H1 (cell line): Measurements from ENCODE around the gene PRRC1. TPM values are rescaled to one million over a fixed set of nuclear protein-coding genes. Genes with fewer than 3 reads are reported as not detected.

Experiments
- CTCF ChIA-PET: fragments of 300-600 bp; sonication (Branson Sonifier 250); formaldehyde crosslinking; loops from one replicate; lab custom pipeline; 2021; ENCODE audit not compliant: partially characterized antibody; lab: Charles Lee
- POLR2A ChIA-PET: fragments of 300-600 bp; sonication (Branson Sonifier 250); formaldehyde crosslinking; loops from one replicate; lab custom pipeline; 2021; ENCODE audit warnings: inconsistent platforms; ENCODE audit not compliant: partially characterized antibody; lab: Charles Lee
- DNase-seq, 2 experiments: peaks; one replicate each; pipeline versions ENCODE4 v3.0.0 to v3.0.0-alpha.2; 2010 to 2022; ENCODE audit warnings: low spot score in 2 of 2, low read depth in 1 of 2, mixed read lengths in 1 of 2
- FAIRE-seq: peaks from 2 replicates; lab custom pipeline; 2011; peaks lifted over from hg19 to GRCh38; lab: Jason Lieb, UNC
- H2AFZ ChIP-seq: 2 replicates; pipeline ENCODE4 v1.8.1; 2012; ENCODE audit warnings: low read length, inconsistent platforms
- H2AK5ac ChIP-seq: 2 replicates; pipeline ENCODE4 v1.6.1; 2013; ENCODE audit warnings: low read depth, low read length
- H2BK120ac ChIP-seq: replicated peaks from 2 replicates; pipeline ENCODE3; 2013; ENCODE audit warnings: low read depth, low read length, inconsistent platforms
- H2BK12ac ChIP-seq: 2 replicates; pipeline ENCODE4 v1.6.1; 2013; ENCODE audit warnings: low read depth, low read length
- H2BK15ac ChIP-seq: 2 replicates; pipeline ENCODE4 v1.6.1; 2013; ENCODE audit warnings: low read length
- H2BK20ac ChIP-seq: 2 replicates; pipeline ENCODE4 v1.6.1; 2013; ENCODE audit warnings: low read length
- H2BK5ac ChIP-seq: 2 replicates; pipeline ENCODE4 v1.6.1; 2013; ENCODE audit warnings: low read depth, low read length
- H3K14ac ChIP-seq: 2 replicates; pipeline ENCODE4 v1.6.1; 2013; ENCODE audit warnings: inconsistent platforms; ENCODE audit not compliant: insufficient read length
- H3K18ac ChIP-seq: 2 replicates; pipeline ENCODE4 v1.6.1; 2013; ENCODE audit warnings: low read length; ENCODE audit errors: extremely low read depth
- H3K23ac ChIP-seq: 2 replicates; pipeline ENCODE4 v1.6.1; 2013; ENCODE audit warnings: inconsistent platforms; ENCODE audit not compliant: insufficient read length
- H3K23me2 ChIP-seq: 2 replicates; pipeline ENCODE4 v1.6.1; 2013; ENCODE audit warnings: low read depth, low read length
- H3K27ac ChIP-seq: 2 replicates; pipeline ENCODE4 v1.6.1; 2011; ENCODE audit warnings: low read depth, low read length, inconsistent platforms
- H3K27me3 ChIP-seq, 4 experiments: replicated peaks in 1 of 4; 1 replicate in 1 of 4; 2 replicates in 3 of 4; pipeline versions ENCODE4 v1.6.1 to v1.8.1; 2011 to 2013; ENCODE audit warnings: low read length in 3 of 4, mild to moderate bottlenecking in 3 of 4, inconsistent platforms in 2 of 4, mixed read lengths in 2 of 4, moderate library complexity in 1 of 4; ENCODE audit not compliant: control insufficient read depth in 3 of 4, insufficient read depth in 3 of 4; ENCODE audit errors: extremely low read depth in 1 of 4
- H3K36me3 ChIP-seq, 4 experiments: 2 replicates each; pipeline versions ENCODE4 v1.6.1 to v1.8.1; 2011 to 2013; ENCODE audit warnings: mild to moderate bottlenecking in 4 of 4, low read length in 3 of 4, moderate library complexity in 2 of 4, control low read depth in 1 of 4, inconsistent platforms in 1 of 4; ENCODE audit not compliant: insufficient read depth in 4 of 4, control insufficient read depth in 2 of 4
- H3K4ac ChIP-seq: replicated peaks from 2 replicates; pipeline ENCODE3; 2013; ENCODE audit warnings: low read length, low read depth, mixed read lengths, inconsistent platforms; ENCODE audit not compliant: insufficient read length
- H3K4me1 ChIP-seq, 4 experiments: replicated peaks in 1 of 4; 1 replicate in 1 of 4; 2 replicates in 3 of 4; pipeline versions ENCODE4 v1.6.1 to v1.8.1; 2011 to 2013; ENCODE audit warnings: low read length in 3 of 4, inconsistent platforms in 2 of 4, mixed read lengths in 1 of 4; ENCODE audit not compliant: insufficient read depth in 4 of 4, control insufficient read depth in 3 of 4
- H3K4me2 ChIP-seq, 2 experiments: 2 replicates each; pipeline versions ENCODE4 v1.6.1 to v1.8.1; 2011 to 2013; ENCODE audit warnings: low read depth in 2 of 2, low read length in 2 of 2, control low read depth in 1 of 2, inconsistent platforms in 1 of 2, mild to moderate bottlenecking in 1 of 2; ENCODE audit not compliant: insufficient read depth in 1 of 2
- H3K4me3 ChIP-seq, 4 experiments: fragments of 200-600, 300-600 bp in 1 of 4; sonication (generic), shearing (Covaris generic), sonication (Bioruptor Twin) in 1 of 4; 2 replicates each; pipeline versions ENCODE4 v1.5.1 to v1.8.1; 2011 to 2016; ENCODE audit warnings: low read length in 4 of 4, low read depth in 3 of 4, control low read depth in 2 of 4, inconsistent platforms in 2 of 4, mild to moderate bottlenecking in 2 of 4, mixed read lengths in 1 of 4, moderate library complexity in 1 of 4; ENCODE audit not compliant: insufficient read depth in 2 of 4; ENCODE audit errors: extremely low read depth in 1 of 4
- H3K56ac ChIP-seq: replicated peaks from 2 replicates; pipeline ENCODE3; 2013; ENCODE audit warnings: low read depth, mild to moderate bottlenecking, mixed read lengths, low read length, inconsistent platforms; ENCODE audit not compliant: insufficient read length
- H3K79me1 ChIP-seq: 2 replicates; pipeline ENCODE4 v1.6.1; 2013; ENCODE audit warnings: low read depth, low read length, control low read depth
- H3K79me2 ChIP-seq, 2 experiments: 2 replicates each; pipeline versions ENCODE4 v1.6.1 to v1.8.1; 2012 to 2013; ENCODE audit warnings: low read length in 2 of 2, mild to moderate bottlenecking in 2 of 2, inconsistent platforms in 1 of 2; ENCODE audit not compliant: insufficient read depth in 2 of 2, control insufficient read depth in 1 of 2
- H3K9ac ChIP-seq, 4 experiments: replicated peaks in 1 of 4; 1 replicate in 1 of 4; 2 replicates in 3 of 4; pipeline versions ENCODE4 v1.6.1 to v1.8.1; 2011 to 2013; ENCODE audit warnings: low read depth in 3 of 4, low read length in 3 of 4, control low read depth in 2 of 4, mild to moderate bottlenecking in 2 of 4, moderate library complexity in 2 of 4, inconsistent platforms in 1 of 4; ENCODE audit errors: extremely low read depth in 1 of 4
- H3K9me3 ChIP-seq, 2 experiments: 2 replicates each; pipeline versions ENCODE4 v1.6.1 to v1.8.1; 2012 to 2013; ENCODE audit warnings: mild to moderate bottlenecking in 2 of 2, moderate library complexity in 2 of 2, control low read depth in 1 of 2, inconsistent platforms in 1 of 2, low read depth in 1 of 2, low read length in 1 of 2, mixed read lengths in 1 of 2; ENCODE audit not compliant: insufficient read depth in 2 of 2
- H4K20me1 ChIP-seq, 2 experiments: replicated peaks in 1 of 2; 2 replicates each; pipeline versions ENCODE3 to v1.8.1; 2011 to 2013; ENCODE audit warnings: inconsistent platforms in 2 of 2, low read length in 2 of 2, mild to moderate bottlenecking in 1 of 2; ENCODE audit not compliant: insufficient read depth in 2 of 2, control insufficient read depth in 1 of 2
- H4K5ac ChIP-seq: 2 replicates; pipeline ENCODE4 v1.6.1; 2013; ENCODE audit warnings: low read length, low read depth, mixed read lengths, inconsistent platforms; ENCODE audit not compliant: insufficient read length
- H4K8ac ChIP-seq: 2 replicates; pipeline ENCODE4 v1.8.0; 2013; ENCODE audit warnings: mild to moderate bottlenecking, moderate library complexity, low read length, inconsistent platforms; ENCODE audit not compliant: insufficient read depth; ENCODE audit errors: extremely low read depth
- H4K91ac ChIP-seq: replicated peaks from 2 replicates; pipeline ENCODE3; 2013; ENCODE audit warnings: low read length, mixed read lengths, inconsistent platforms; ENCODE audit not compliant: insufficient read length
- ASH2L ChIP-seq: fragments of 200-600, 300-600 bp; sonication (generic); IDR thresholded peaks from one replicate; pipeline ENCODE4 v1.7.1; 2017; ENCODE audit warnings: low read length
- CTBP2 ChIP-seq: IDR thresholded peaks from 2 replicates; pipeline ENCODE4 v1.7.0; 2011; ENCODE audit warnings: borderline replicate concordance, mild to moderate bottlenecking, moderate library complexity, mixed read lengths, low read length; ENCODE audit not compliant: insufficient read depth, insufficient read length
- EP300 ChIP-seq, 2 experiments: IDR thresholded peaks; 1 replicate in 1 of 2; 2 replicates in 1 of 2; pipeline ENCODE4 v1.6.1; 2011 to 2012; ENCODE audit warnings: low read depth in 2 of 2, low read length in 2 of 2, mild to moderate bottlenecking in 2 of 2, borderline replicate concordance in 1 of 2, inconsistent platforms in 1 of 2, moderate library complexity in 1 of 2
- GABPA ChIP-seq: IDR thresholded peaks from 2 replicates; pipeline ENCODE4 v1.6.1; 2011; ENCODE audit warnings: mild to moderate bottlenecking, low read length, moderate library complexity, borderline replicate concordance; ENCODE audit not compliant: insufficient read depth
- HDAC2 ChIP-seq, 2 experiments: fragments of 300-600 bp in 1 of 2; sonication (generic) in 1 of 2; IDR thresholded peaks; 2 replicates each; pipeline ENCODE4 v1.6.1; 2011 to 2012; ENCODE audit warnings: low read depth in 2 of 2, low read length in 2 of 2, mild to moderate bottlenecking in 2 of 2, moderate library complexity in 2 of 2, borderline replicate concordance in 1 of 2, inconsistent platforms in 1 of 2
- JUND ChIP-seq: IDR thresholded peaks from 2 replicates; pipeline ENCODE4 v1.6.1; 2011; ENCODE audit warnings: mild to moderate bottlenecking, improper control_type of control experiment, low read length
- MAFK ChIP-seq: IDR thresholded peaks from 2 replicates; pipeline ENCODE4 v1.6.1; 2012; ENCODE audit warnings: low read depth, mild to moderate bottlenecking, improper control_type of control experiment, low read length
- NRF1 ChIP-seq: IDR thresholded peaks from 2 replicates; pipeline ENCODE4 v1.6.1; 2011; ENCODE audit warnings: mild to moderate bottlenecking, low read depth, low read length, improper control_type of control experiment
- POU5F1 ChIP-seq: IDR thresholded peaks from 2 replicates; pipeline ENCODE4 v1.6.1; 2011; ENCODE audit warnings: low read depth, mild to moderate bottlenecking, low read length, moderate library complexity
- RXRA ChIP-seq: IDR thresholded peaks from 2 replicates; pipeline ENCODE4 v1.6.1; 2011; ENCODE audit warnings: low read depth, mild to moderate bottlenecking, low read length, moderate library complexity; ENCODE audit not compliant: insufficient read depth
- SAP30 ChIP-seq: fragments of 300-600 bp; sonication (generic); IDR thresholded peaks from 2 replicates; pipeline ENCODE4 v1.7.1; 2012; ENCODE audit warnings: low read length, moderate library complexity, mild to moderate bottlenecking, inconsistent platforms; ENCODE audit not compliant: insufficient read depth, insufficient replicate concordance
- SIN3A ChIP-seq, 2 experiments: IDR thresholded peaks in 1 of 2; conservative IDR thresholded peaks in 1 of 2; 2 replicates each; pipeline ENCODE4 v1.6.1; 2011 to 2012; ENCODE audit warnings: low read length in 2 of 2, improper control_type of control experiment in 1 of 2, low read depth in 1 of 2, mild to moderate bottlenecking in 1 of 2
- SRF ChIP-seq: IDR thresholded peaks from 2 replicates; pipeline ENCODE4 v1.6.1; 2011; ENCODE audit warnings: mild to moderate bottlenecking, low read depth, low read length, moderate library complexity
- WGBS, 2 experiments: shearing (Covaris generic) in 1 of 2; methylation state at CpG; one replicate each; pipeline versions ENCODE4 v1.1.6 to v1.1.7; 2013 to 2015; ENCODE audit warnings: low lambda C conversion rate in 2 of 2, mixed read lengths in 2 of 2, inconsistent platforms in 1 of 2, low coverage in 1 of 2, missing lambda C conversion rate in 1 of 2; ENCODE audit not compliant: insufficient replicate concordance in 2 of 2, insufficient coverage in 1 of 2, insufficient read length in 1 of 2; ENCODE audit errors: extremely low coverage in 1 of 2, missing lambda C conversion rate in 1 of 2; 5-methylcytosine and 5-hydroxymethylcytosine counted together
- polyA plus RNA-seq, 7 experiments: library from polyadenylated mRNA; depleted of rRNA in 3 of 7; stranded (reverse) in 5 of 7; unstranded in 2 of 7; fragments of >200 nt in 5 of 7; fragments of 200-250 nt in 2 of 7; gene quantifications; 1 replicate in 5 of 7; 2 replicates in 1 of 7; 4 replicates in 1 of 7; pipeline versions ENCODE4 v1.2.1 to v1.2.3, GENCODE V29; 2011 to 2013; ENCODE audit warnings: missing spikeins in 2 of 7, mixed read lengths in 2 of 7
- total RNA-seq: library from RNA; stranded (reverse); fragmentation: NEBNext Ultra II Directional; extraction: Animal tissue kit (Norgen Biotek cat#: 25700); gene quantifications from 2 replicates; pipeline ENCODE4 v1.2.1, GENCODE V29; 2021

Gene PRRC1
- total and polyA plus RNA-seq, 2 of the 8 experiments (the other 6 are each of a cell fraction or from before 2014, with no cell fraction given): 54.6 to 78.6 TPM

DNA sequence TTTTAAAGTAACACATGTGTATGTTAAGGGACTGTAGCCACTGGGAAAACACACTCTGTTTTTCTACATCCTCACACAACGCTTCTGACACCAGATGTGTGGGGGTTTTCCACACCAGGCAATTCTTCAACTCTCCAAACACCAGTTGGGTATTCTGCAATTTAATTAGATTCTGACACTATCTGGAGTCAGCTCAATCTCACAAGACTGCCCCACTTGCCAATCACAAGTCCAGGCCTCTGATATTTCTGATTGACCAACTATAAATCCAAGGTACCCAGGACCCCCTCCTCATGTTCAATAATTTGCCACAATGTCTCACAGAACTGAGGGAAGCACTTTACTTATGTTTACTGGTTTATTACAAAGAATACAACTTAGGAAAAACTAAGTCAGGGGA lies 70.9 kb downstream of the PRRC1 start:
- Histone ChIP-seq H2AK5ac (no peak overlapping the region), H2AFZ (no peak overlapping the region), H3K4me1 (peaks cover 3 to 13% (median 5%) of the 10 kb centered on the region in 4 experiments; a peak in 6 of 7 replicates), H2BK120ac (no peak overlapping the region), H3K9ac (no peak overlapping the region), H3K9me3 (no peaks in the 10 kb centered on the region), H4K20me1 (no peaks in the 10 kb centered on the region), H3K56ac (no peak overlapping the region), H3K4ac (no peak overlapping the region), H4K8ac (no peak overlapping the region), H3K23me2 (no peaks in the 10 kb centered on the region; the same call in 1 of the 2 replicates), H4K91ac (no peak overlapping the region), H2BK12ac (no peak overlapping the region), H3K27ac (no peak overlapping the region), H3K18ac (no peak overlapping the region), H3K23ac (no peak overlapping the region), H4K5ac (no peak overlapping the region), H3K14ac (no peak overlapping the region), H2BK20ac (no peak overlapping the region), H3K27me3 (no peaks in the 10 kb centered on the region), H3K79me2 (no peaks in the 10 kb centered on the region), H2BK5ac (no peak overlapping the region), H2BK15ac (no peak overlapping the region), H3K4me3 (no peak overlapping the region), H3K36me3 (no peaks in the 10 kb centered on the region), H3K79me1 (no peaks in the 10 kb centered on the region), H3K4me2 (no peak overlapping the region)
- DNase-seq (no peak), FAIRE-seq (no peak)
- CTCF ChIA-PET: interaction anchor here (0.6 to 1.7 kb wide), 3 partner anchors 17 to 187 kb away, joined by 3 to 4 read pairs (median 3); no protein-coding TSS in a partner anchor
- POLR2A ChIA-PET: no interaction called here
- 85% methylated on average over 1 of the region's 1 CpG; no CpG with 5 or more reads in 1 of the 2 experiments for WGBS, 2 experiments
- no peak for TF ChIP-seq CTBP2
- no peak for TF ChIP-seq POU5F1
- TF ChIP-seq RXRA: no peak
- no peak for TF ChIP-seq MAFK
- TF ChIP-seq EP300 (IDR thresholded peaks at IDR 0.05; ENCODE audit: borderline replicate concordance in 1 of 2, low read depth in 2 of 2, low read length in 2 of 2): no peak
- no peak for TF ChIP-seq SRF
- TF ChIP-seq ASH2L: no peak
- no peak for TF ChIP-seq SIN3A (conservative IDR thresholded peaks at IDR 0.05 in 1 of 2, IDR thresholded peaks at IDR 0.05 in 1 of 2; ENCODE audit: low read depth in 1 of 2, low read length in 2 of 2)
- no peak for TF ChIP-seq NRF1
- TF ChIP-seq JUND: no peak
- no peak for TF ChIP-seq HDAC2 (IDR thresholded peaks at IDR 0.05; ENCODE audit: borderline replicate concordance in 1 of 2, low read depth in 2 of 2, low read length in 2 of 2)
- no peak for TF ChIP-seq SAP30
- no peak for TF ChIP-seq GABPA
